Immature natural killer cell (primary cell): ENCODE data around the gene LRCOL1. TPM values are rescaled to one million over a fixed set of nuclear protein-coding genes. Genes with fewer than 3 reads are reported as not detected.
A peak's percentile ranks its signal among the peaks of the same experiment; 100 is the strongest.

Experiments
- DNase-seq, 3 donors: peaks; one replicate each; pipeline ENCODE4 v3.0.0; 2022; ENCODE audit warnings: mixed read lengths in 1 of 3
- H3K27ac Mint-ChIP-seq, 6 donors: one replicate each; pipeline ENCODE4 v1.8.0; 2020; ENCODE audit warnings: mixed read lengths in 6 of 6, mild to moderate bottlenecking in 5 of 6, inconsistent platforms in 4 of 6, moderate library complexity in 3 of 6
- H3K27me3 Mint-ChIP-seq, 3 donors: one replicate each; pipeline ENCODE4 v1.8.0; 2020 to 2021; ENCODE audit warnings: low read depth in 3 of 3, mild to moderate bottlenecking in 3 of 3, mixed read lengths in 3 of 3, moderate library complexity in 3 of 3, inconsistent platforms in 1 of 3
- H3K36me3 Mint-ChIP-seq, 3 donors: one replicate each; pipeline ENCODE4 v1.8.0; 2020; ENCODE audit warnings: mixed read lengths in 3 of 3, inconsistent platforms in 2 of 3, mild to moderate bottlenecking in 2 of 3
- H3K4me1 Mint-ChIP-seq, 2 donors: one replicate each; pipeline ENCODE4 v1.8.0; 2020; ENCODE audit warnings: inconsistent platforms in 2 of 2, mild to moderate bottlenecking in 2 of 2, mixed read lengths in 2 of 2, moderate library complexity in 1 of 2
- H3K4me3 Mint-ChIP-seq, 5 donors: one replicate each; pipeline ENCODE4 v1.8.0; 2020; ENCODE audit warnings: mild to moderate bottlenecking in 5 of 5, mixed read lengths in 5 of 5, inconsistent platforms in 3 of 5, moderate library complexity in 3 of 5
- H3K9me3 Mint-ChIP-seq, 6 donors: one replicate each; pipeline ENCODE4 v1.8.0; 2020; ENCODE audit warnings: mild to moderate bottlenecking in 6 of 6, mixed read lengths in 6 of 6, inconsistent platforms in 4 of 6, moderate library complexity in 3 of 6
- polyA plus RNA-seq, 3 donors: library from polyadenylated mRNA; unstranded; fragments of 300-500 nt; fragmentation: Illumina TruSeq; gene quantifications; one replicate each; pipeline ENCODE4 v1.2.3, GENCODE V29; 2021

The LRCOL1 gene
- polyA plus RNA-seq, 3 donors from 2014 or later, result not detected

DNA sequence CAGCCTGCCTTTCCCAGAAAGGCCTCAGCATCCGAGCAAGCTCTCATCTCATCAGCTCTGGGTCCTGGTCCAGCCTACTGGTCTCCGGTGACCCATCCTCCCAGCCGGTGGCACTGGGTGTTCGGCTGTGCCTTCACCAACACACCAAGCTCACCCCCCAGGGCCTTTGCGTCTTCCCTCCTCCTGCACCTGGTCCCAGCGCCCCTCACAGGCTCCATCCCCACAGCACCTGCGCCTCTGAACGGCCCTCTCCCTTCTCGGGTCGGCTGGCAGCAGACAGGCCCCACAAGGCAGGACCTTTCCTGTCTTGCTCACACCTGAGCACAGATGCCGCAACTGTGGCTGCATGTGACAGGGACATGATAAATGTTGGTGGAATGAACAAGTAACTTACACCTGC, 21.3 kb upstream of the LRCOL1 start:
- Mint-ChIP-seq H3K27me3 (peaks cover 0 to 4% (median 3%) of the 10 kb centered on the region in 3 donors), H3K36me3 (peaks cover 20 to 46% (median 24%) of the 10 kb centered on the region in 3 donors), H3K4me3 (no peak overlapping the region), H3K27ac (no peak overlapping the region), H3K9me3 (no peaks in the 10 kb centered on the region), H3K4me1 (no peaks in the 10 kb centered on the region)
- DNase-seq, result no peak

DNA sequence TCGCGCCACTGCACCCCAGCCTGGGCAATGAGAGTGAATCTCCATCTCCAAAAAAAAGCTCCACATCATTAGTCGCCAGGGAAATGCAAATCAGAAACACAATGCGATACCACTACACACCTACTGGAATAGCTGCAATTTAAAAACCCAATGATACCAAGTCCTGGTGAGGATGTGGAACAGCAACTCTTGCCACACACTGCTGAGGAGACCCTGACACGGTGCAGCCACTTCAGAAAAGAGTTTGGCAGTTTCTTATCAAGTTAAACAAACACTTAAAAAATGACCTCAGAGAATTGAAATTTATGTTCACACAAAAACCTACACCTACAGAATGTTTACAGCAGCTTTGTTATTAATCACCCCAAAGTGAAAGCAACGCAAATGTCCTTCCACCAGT, 20.3 kb upstream of the LRCOL1 start:
- Mint-ChIP-seq H3K27ac (no peak overlapping the region), H3K27me3 (peaks cover 0 to 4% (median 3%) of the 10 kb centered on the region in 3 donors), H3K4me1 (no peaks in the 10 kb centered on the region), H3K4me3 (no peak overlapping the region), H3K36me3 (peaks cover 20 to 41% (median 24%) of the 10 kb centered on the region in 3 donors), H3K9me3 (no peaks in the 10 kb centered on the region)
- DNase-seq, result no peak

GRCh38 chr12:132629330-132629729, 18.9 kb upstream of the LRCOL1 start:
- H3K4me1 Mint-ChIP-seq, result no peaks in the 10 kb centered on the region
- H3K36me3 Mint-ChIP-seq, result peaks cover 14 to 33% (median 18%) of the 10 kb centered on the region in 3 donors
- DNase-seq, result no peak
- H3K4me3 Mint-ChIP-seq, result no peak overlapping the region
- H3K27me3 Mint-ChIP-seq, result peaks cover 0 to 1% (median 0%) of the 10 kb centered on the region in 3 donors
- peaks cover 0 to 2% (median 0%) of the 10 kb centered on the region in 6 donors for H3K9me3 Mint-ChIP-seq
- peak overlapping the region in 1 of 6 donors; percentile 28 for H3K27ac Mint-ChIP-seq

- Mint-ChIP-seq H3K4me3 (no peak overlapping the region), H3K36me3 (peaks cover 10 to 21% (median 15%) of the 10 kb centered on the region in 3 donors), H3K27ac (no peak overlapping the region), H3K9me3 (peaks cover 0 to 2% (median 0%) of the 10 kb centered on the region in 6 donors), H3K4me1 (no peaks in the 10 kb centered on the region), H3K27me3 (peaks cover 0 to 1% (median 0%) of the 10 kb centered on the region in 3 donors)
- DNase-seq, result no peak
These were observed 15.5 kb upstream of the LRCOL1 start for GRCh38 chr12:132625731-132626430.

DNA sequence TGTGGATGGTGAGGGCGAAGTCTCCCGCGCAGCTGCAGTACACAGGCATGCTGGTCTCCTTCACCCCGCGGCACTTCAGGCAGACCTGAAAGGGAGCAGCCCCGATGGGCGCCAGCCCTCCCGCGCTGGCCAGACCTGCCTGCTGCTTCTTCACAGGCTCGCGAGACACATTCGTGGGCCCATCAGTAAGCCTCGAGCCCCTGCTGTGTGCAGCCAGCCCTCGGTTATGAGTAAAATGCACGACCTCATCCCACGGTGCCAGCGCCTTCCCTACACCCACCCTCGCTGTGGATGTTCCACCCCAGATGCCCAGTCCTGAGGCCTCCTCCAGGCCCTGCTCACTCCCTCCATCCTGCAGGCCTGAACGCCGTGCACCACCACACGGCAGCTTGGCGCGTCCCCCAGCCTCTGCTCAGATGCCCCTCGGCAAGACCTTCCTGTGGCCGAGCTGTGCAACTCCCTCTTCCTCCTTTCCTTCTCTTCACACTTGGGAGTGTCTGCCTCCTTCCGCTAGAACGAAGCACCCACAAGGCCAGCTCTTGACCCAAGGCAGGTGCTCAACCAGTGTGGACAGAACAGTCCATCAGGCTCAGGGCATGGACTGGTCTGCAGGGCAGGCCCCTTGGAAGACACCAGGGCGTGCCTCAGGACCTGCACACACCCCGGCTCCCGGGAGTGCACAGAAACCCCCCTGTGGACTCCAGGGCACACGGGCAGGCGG, 14.7 kb upstream of the LRCOL1 start:
- no peaks in the 10 kb centered on the region for H3K4me1 Mint-ChIP-seq
- peaks cover 0 to 2% (median 0%) of the 10 kb centered on the region in 6 donors for H3K9me3 Mint-ChIP-seq
- H3K36me3 Mint-ChIP-seq, result peaks cover 5 to 16% (median 12%) of the 10 kb centered on the region in 3 donors
- no peak overlapping the region for H3K4me3 Mint-ChIP-seq
- peak overlapping the region in 1 of 6 donors; percentile 55 for H3K27ac Mint-ChIP-seq
- no peak for DNase-seq
- peaks cover 0 to 3% (median 0%) of the 10 kb centered on the region in 3 donors for H3K27me3 Mint-ChIP-seq

DNA sequence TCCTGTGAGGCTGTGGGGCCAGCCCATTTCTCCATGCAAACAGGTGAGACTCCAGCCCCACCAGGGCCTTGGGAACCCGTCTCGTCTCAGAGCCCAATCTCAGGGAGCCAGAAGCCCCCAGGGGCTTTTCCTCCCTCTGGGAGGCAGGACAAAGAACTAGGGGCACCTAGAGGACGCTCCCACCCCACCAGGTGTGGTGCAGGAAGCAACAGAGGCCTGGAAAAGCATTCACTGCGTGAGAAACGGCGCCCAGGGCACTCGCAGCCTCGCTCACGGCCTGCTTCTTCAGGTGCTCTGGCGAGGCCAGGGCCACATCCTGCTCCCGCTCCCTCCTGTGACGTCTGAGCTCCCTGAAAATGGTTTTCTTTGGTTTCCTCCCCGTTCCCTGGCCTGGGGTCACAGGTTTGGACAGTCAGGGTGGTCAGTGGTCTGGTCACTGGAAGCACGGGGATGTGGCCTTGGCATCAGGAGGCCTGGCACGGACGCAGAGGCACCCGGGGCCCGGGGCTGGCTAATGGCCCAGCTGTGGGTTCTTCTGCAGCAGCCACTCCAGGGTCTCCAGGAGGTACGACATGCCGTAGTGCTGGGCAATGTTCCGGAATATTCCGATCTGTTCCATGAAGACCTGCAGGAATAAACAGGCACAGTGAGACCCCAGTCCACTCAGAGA, 13.9 kb upstream of the LRCOL1 start:
- Mint-ChIP-seq H3K4me3 (no peak overlapping the region), H3K36me3 (peaks cover 0 to 8% (median 4%) of the 10 kb centered on the region in 3 donors), H3K4me1 (no peaks in the 10 kb centered on the region), H3K27ac (no peak overlapping the region), H3K9me3 (peaks cover 0 to 2% (median 0%) of the 10 kb centered on the region in 6 donors), H3K27me3 (peaks cover 0 to 3% (median 0%) of the 10 kb centered on the region in 3 donors)
- no peak for DNase-seq

GRCh38 chr12:132623072-132623869, 12.9 kb upstream of the LRCOL1 start:
- Mint-ChIP-seq H3K9me3 (peaks cover 0 to 2% (median 0%) of the 10 kb centered on the region in 6 donors), H3K27ac (no peak overlapping the region), H3K4me3 (no peak overlapping the region), H3K4me1 (peaks cover 0 to under 1% of the 10 kb centered on the region in 2 donors), H3K27me3 (peaks cover 0 to 3% (median 0%) of the 10 kb centered on the region in 3 donors), H3K36me3 (peaks cover 0 to 4% (median 4%) of the 10 kb centered on the region in 3 donors)
- DNase-seq, result no peak

- Mint-ChIP-seq H3K4me3 (no peak overlapping the region), H3K4me1 (peaks cover 4 to 6% of the 10 kb centered on the region in 2 donors), H3K27me3 (peaks cover 5 to 8% (median 6%) of the 10 kb centered on the region in 3 donors), H3K9me3 (peaks cover 0 to 2% (median 0%) of the 10 kb centered on the region in 6 donors), H3K36me3 (peaks cover 4 to 5% (median 4%) of the 10 kb centered on the region in 3 donors), H3K27ac (peak overlapping the region in 1 of 6 donors; percentile 35)
- DNase-seq, result no peak
These were observed 12.2 kb upstream of the LRCOL1 start for GRCh38 chr12:132622437-132623071.

DNA sequence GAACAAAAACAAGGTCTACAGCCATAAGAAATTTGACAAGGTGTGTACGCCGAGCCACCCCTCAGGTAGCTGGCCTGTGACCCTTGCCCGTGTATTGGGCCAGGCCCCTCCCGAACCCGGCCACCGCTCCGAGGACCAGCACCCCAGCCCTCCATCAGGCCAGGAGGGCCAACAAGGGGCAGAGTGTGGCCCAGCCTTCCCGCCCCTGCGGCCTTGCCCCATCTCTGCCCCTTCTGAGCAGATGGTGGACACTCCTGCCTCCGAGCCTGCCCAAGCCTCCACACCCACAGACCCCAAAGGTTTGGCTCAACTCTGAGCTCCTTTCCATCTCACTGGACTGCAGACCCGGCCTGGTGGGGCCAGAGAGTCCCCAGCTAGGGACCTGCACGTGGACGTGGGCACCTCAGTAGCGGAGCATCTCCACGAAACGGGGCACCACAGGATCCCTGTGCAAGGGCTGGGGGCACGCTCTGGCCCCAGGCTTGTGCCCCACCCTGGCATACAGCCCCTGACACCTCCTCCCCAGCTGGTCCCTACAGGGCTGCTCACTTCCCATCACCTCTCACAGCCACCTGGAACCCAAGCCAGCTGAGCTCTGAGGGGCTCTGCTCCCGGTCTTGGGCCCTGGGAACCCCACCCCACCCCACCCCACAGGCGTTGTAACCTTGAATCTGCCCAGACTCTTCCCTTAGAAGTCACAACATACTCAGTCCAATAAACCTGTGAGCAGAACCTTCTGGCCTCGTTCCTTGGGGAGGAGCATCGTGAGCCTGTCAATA, 11.5 kb upstream of the LRCOL1 start:
- DNase-seq, result no peak
- peaks cover 0 to 2% (median 0%) of the 10 kb centered on the region in 6 donors for H3K9me3 Mint-ChIP-seq
- peaks cover 4 to 6% (median 4%) of the 10 kb centered on the region in 3 donors for H3K36me3 Mint-ChIP-seq
- H3K27me3 Mint-ChIP-seq, result peaks cover 6 to 12% (median 10%) of the 10 kb centered on the region in 3 donors
- peaks cover 4 to 6% of the 10 kb centered on the region in 2 donors for H3K4me1 Mint-ChIP-seq
- no peak overlapping the region for H3K27ac Mint-ChIP-seq
- H3K4me3 Mint-ChIP-seq, result no peak overlapping the region

DNA sequence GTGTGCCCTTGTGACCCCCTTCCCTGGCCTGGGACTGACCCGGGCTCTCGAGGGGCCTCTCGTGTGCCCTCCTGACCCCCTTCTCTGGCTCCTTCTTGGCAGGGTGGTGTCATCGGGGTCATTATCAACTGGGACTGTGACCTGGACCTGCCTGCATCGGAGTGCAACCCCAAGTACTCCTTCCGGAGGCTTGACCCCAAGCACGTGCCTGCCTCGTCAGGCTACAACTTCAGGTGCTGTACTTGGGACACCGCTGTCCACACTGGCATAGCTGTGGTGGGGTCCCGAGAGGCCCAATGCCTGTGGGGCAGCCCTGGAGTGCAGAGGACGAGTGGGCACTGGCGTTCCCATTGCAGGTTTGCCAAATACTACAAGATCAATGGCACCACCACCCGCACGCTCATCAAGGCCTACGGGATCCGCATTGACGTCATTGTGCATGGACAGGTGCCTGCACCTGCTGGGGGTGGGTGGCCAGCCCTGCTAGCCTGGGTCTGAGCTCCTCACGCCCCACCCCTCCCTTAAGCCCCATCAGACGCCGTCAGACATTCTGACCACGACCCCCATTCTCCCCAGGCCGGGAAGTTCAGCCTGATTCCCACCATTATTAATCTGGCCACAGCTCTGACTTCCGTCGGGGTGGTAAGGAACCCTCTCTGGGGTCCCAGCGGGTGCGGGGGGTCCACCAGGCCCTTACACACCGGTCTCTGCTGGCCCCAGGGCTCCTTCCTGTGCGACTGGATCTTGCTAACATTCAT, 10.7 kb upstream of the LRCOL1 start:
- Mint-ChIP-seq H3K27me3 (peaks cover 6 to 18% (median 10%) of the 10 kb centered on the region in 3 donors), H3K4me3 (no peak overlapping the region), H3K36me3 (peaks cover 4 to 6% (median 4%) of the 10 kb centered on the region in 3 donors), H3K9me3 (peaks cover 0 to 3% (median 0%) of the 10 kb centered on the region in 6 donors), H3K4me1 (peaks cover 4 to 6% of the 10 kb centered on the region in 2 donors), H3K27ac (no peak overlapping the region)
- DNase-seq, result no peak

GRCh38 chr12:132620113-132620898, 9.9 kb upstream of the LRCOL1 start:
- Mint-ChIP-seq H3K4me1 (peaks cover 4 to 6% of the 10 kb centered on the region in 2 donors), H3K27ac (no peak overlapping the region), H3K4me3 (no peak overlapping the region), H3K36me3 (peaks cover 3 to 6% (median 4%) of the 10 kb centered on the region in 3 donors), H3K9me3 (peaks cover 0 to 3% (median 0%) of the 10 kb centered on the region in 6 donors), H3K27me3 (peaks cover 9 to 25% (median 15%) of the 10 kb centered on the region in 3 donors)
- no peak for DNase-seq
